Activated CD4-positive, alpha-beta T cell treated with anti-CD3 and anti-CD28 coated beads for 4 hours (primary cell): ENCODE measurements around the gene APBA2.

Source experiments
- DNase-seq, 2 donors: peaks; one replicate each; pipeline ENCODE4 v3.0.0-alpha.2; 2020

APBA2 gene

DNA sequence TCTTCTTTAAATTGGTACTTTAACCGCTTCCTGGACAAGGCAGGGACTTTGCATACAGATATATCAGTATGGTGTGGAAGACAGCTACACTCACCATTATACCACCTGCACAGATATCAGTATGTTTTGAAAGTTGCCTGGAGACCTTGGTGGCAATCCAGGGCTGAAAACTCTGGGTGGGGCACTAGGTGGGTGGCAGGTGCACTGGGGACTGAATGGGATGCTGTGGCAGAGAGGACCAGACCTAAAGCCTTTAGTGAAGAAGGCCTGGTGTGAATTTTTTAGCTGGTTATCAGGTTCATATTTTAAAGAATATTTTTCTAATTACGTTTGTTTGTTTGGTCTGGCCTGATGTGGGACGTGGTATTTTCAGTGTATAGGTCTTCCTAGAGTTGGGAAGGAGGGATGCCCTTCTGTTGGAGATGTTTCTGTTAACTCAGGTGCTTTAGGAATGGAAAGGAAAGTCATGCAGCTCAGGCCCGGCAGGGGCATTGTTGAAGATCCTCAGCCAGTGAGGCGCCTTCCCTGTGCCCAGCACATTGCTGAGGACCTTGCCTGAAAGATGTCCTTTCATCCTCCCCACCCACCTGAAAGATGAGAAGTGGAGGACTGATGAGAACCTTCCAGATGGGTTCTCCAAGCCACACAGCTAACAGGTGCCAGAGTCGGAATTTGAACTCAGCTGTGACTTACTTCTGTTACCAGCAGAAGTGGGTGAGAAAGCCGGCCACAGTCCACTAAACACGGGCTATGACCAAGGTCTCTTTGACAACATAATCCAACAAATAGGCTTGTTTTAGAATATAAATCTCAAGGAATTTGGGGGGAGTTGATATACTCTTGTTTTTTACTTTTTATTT, 77.3 kb downstream of the APBA2 start:
- no peak for DNase-seq

DNA sequence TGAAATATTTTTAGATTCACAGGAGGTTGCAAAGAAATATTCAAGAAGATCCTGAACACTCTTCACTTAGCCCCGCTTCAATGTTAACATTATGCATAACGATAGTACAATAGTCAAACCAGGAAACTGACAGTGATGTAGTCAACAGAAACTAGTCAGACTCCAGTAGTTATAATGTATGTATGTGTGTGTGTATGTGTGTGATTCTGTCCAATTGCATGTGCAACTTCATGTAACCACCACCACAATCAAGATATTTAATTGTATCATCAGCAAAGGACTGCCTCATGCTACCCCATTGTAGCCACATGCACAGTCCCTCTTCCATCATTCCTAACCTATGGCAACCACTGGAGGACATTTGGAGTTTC, 77.9 kb downstream of the APBA2 start:
- DNase-seq, result no peak

DNA sequence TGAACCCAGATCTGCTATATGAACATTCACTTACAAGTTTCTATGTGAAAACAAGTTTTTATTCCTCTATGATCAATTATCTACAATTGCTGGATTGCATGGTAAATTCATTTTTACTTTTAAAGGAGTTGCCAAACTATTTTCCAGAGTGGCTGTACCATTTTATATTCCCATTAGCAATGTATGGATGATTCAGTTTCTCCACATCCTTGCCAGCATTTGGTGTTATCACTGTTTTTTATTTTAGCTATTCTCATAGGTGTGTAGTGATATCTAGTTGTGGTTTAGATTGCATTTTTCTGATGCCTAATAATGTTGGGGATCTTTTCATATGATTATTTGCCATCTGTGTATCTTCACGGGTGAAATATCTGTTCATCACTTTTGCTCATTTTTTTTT, 78.3 kb downstream of the APBA2 start:
- DNase-seq, result no peak

DNA sequence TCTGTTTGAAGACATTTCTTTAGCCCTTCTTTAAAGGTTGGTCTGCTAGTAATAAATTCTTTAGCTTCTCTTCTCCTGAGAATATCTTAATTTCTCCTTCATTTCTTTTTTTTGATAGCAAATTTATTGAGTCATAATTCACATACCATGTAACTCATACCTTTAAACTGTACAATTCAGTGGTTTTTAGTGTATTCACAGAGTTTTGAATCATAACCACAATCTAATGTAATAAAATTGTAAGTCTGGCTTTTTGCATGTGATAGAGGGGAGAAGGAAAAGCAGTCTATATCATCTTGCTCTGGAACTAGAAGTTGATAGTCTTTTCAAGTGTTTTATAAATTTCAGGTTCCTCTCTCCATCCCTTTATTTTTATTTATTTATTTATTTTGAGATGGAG, 81.3 kb downstream of the APBA2 start:
- no peak for DNase-seq

DNA sequence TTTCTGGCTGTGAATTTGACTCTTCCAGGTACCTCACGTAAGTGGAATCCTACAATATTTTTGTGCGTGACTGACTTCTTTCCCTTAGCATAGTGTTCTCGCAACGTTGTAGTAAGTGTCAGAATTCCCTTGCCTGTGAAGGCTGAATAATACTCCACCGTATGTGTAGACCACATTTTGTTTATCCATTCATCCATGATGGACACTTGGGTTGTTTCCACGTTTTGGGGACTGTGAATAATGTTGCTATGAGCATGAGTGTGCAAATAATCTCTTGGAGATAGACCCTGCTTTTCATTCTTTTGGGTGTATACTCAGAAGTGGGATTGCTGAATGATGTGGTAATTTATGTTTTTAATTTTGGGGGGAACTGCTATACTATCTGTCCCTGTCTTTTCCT, 82.2 kb downstream of the APBA2 start:
- DNase-seq, result no peak

DNA sequence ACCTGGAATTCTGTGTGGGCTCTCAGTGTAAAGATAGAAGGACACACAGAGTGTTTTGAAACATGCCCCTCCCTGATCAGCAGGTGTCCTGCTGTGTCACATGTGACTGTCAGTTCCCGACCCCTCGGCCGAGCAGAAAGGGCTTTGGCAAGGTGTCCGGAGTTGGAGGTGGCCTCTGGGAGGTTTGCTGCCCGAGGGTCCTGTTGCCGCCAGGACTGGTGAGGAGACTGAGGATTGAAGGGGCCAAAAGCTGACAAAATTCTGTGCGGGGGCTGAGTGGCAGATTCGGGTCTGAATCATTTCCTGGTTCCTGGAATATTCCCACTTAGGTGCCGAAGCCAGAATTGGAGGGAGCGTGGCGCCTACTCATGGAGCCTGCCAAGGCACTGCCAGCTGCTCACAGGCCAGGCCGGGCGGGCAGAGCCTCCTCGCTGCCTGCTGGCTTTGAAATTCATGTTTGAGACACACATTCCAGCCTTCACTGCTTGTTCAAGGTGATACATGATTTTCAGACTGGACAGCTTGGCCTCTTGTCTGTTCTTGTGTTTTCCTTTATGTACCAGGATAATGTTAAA, 83.8 kb downstream of the APBA2 start:
- no peak for DNase-seq

DNA sequence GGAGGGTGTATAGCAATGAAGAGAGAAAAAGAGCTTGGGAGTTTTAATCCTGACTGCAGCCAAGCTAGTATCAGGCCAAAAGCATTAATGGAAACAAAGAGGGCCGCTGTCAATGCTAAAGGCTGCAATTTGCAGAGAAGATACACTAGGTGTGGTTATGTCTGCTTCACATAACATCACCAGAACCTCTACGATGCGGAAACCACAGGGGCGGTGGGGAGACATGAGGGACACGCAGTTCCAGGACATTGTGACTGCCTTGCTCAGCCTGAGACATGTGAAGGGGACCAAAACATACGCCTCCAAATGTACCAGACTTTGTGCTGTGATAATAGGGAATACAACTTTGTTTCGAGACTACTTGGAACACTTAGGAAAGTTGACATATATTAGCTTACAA, 88.4 kb downstream of the APBA2 start:
- no peak for DNase-seq

DNA sequence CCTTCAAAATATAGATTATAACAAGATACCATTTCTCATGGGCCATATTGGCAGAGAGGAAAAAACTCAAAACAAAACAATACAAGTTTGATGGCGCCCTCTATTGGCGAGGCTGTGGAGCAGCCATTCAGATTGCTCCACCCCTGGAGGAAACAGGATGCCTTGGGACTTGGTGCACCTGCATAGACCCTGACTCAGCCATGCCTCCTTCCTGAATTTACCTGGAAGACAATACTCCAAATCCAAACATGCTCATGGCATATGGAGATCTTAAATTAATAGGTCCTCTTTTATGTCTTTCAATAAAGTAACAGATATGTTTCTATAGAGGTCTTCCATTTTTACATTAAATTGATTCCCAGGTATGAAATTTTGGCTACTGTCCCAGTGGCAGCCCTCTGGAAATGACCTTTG, 90.0 kb downstream of the APBA2 start:
- DNase-seq, result peak; percentile 72 to 80

DNA sequence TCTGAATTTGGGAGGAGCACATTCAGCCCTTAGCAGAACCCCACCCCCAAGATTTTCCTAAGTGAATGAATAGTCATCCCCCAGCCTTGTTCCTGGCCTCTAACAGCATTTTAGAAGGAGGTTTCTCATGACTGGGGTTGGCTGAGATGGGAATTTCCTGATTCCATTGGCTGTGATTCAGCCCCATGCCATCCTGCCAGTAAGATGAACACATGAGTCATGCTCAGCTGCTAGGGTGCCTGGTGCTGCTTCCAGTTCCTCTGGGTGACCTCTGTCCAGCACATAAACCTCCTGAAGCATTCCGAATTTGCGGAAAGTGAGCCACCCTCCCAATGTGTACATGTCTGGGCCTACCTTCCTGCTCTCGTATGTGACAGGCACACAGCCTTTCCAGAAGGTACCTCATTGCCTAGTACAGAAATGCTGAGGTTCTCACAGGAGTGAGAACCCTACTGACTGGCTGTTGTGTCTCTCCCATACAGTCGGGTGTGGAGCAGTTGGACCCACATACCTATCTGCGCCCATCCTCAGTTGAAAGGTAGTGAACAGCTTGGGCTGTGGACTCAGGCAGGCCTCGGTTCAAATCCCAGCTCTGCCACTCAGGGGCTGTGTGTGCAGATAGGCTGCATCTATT, 91.7 kb downstream of the APBA2 start:
- no peak for DNase-seq

DNA sequence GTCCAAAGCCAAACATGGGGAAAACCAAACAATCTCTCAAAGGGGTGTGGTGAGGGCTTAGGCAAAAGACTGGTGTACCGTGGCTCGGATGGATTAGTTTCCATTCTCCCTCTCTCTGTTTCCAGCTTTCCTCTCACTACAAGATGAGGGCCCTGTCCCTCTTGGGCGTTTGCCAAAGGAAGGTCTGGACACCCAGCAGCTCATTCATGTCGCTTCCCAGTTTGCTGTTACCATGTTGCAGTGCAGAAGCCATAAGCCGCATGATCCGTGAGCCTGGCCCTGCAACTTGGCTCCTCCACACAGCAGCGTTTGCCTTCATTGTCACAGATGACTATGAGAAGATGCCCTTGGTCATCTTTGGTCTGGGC, 92.2 kb downstream of the APBA2 start:
- DNase-seq, result no peak

DNA sequence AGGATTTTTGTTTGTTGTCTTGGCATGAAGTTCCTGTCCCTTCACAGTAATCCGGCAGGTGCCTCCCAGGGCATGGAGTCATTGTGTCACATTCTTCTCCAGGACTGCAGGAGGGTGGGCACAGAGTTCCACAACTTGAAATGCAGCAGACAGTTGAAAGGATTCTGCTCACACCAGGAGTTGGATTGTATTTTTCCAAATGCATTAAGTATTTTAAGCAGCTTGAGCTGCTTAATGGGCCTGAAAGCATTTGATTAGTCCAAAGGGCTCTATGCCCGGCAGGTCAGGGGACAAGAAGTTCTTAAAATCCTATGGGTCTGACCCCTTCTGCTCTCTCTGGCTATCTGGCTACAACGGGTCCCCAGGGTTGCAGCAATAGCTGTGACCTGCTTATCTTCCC, 92.9 kb downstream of the APBA2 start:
- no peak for DNase-seq

DNA sequence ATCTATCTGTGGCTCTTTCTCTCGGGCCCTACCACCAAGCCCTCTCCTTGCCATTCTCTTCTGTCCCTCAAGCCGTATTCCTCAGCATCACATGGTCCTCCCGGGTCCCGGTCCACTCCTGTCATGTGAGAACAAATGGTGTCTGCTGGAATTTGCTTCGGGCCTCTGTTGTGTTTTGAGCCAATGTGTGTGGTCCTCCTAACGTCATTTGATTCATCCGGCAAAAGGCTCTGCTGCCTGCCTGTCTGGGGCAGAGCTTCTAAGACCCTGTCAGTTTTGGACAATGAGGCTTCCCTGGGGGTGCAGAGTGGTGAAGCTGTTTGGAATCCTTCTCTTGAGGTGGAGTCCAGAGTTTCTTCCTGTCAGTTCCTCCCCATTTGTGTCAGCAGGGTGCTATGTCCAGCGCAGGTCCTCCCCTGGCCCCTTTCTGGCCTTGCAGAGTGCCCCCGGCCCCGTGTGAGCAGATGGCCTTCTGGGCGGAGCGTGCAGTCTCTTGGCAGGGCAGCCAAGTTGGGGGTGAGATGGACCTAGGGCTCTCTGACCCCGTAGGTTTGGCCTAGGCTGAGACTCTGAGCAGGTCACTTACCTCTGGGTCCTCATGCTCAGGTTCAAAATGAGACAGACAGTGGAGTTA, 93.6 kb downstream of the APBA2 start:
- no peak for DNase-seq

DNA sequence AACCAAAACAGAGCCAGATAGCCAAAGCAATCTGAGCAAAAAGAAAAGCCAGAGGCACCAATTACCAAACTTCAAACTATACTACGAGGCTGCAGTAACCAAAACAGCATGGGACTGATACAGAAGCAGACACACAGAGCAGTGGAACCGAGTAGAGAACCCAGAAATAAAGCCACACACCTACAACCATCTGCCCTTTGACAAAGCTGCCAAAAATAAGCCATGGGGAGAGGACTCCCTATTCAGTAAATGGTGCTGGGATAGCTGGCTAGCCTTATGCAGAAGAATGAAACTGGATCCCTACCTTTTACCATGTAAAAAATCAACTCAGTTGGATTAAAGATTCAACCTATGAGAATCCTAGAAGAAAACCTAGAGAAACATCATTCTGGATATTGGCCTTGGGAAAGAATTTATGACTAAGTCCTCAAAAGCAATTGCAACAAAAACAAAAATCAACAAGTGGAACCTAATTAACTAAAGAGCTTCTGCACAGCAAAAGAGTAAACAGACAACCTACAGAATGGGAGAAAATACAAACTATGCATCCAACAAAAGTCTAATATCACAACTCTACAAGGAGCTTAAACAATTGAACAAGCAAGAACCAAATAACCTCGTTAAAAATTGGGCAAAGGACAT, 95.1 kb downstream of the APBA2 start:
- no peak for DNase-seq

DNA sequence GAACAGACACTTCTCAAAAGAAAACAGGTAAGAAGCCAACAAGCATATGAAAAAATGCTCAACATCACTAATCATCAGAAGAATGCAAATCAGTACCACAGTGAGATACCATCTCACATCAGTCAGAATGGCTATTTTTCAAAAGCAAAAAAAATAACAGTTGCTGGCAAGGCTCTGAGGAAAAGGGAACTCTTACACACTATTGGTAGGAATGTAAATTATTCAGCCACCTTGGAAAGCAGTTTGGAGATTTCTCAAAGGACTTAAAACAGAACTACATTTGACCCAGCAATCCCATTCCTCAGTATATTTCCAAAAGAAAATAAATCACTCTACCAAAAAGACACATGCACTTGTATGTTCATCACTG, 95.6 kb downstream of the APBA2 start:
- DNase-seq, result no peak

DNA sequence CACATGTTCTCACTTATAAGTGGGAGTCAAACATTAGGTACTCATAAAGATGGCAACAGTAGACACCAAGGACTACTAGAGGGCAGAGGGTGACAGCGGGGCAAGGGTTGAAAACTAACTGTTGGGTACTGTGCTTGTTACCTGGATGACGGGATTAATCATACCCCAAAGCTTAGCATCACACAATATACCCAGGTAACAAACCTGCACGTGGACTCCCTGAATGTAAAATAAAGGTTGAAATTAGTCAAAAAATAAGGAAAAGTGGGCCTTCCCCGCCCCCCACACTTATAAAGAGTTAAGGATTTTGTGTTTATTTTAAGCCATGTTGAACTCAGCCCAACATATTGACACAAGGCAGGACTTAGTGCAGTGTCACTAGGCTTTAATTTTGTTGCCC, 96.1 kb downstream of the APBA2 start:
- no peak for DNase-seq

DNA sequence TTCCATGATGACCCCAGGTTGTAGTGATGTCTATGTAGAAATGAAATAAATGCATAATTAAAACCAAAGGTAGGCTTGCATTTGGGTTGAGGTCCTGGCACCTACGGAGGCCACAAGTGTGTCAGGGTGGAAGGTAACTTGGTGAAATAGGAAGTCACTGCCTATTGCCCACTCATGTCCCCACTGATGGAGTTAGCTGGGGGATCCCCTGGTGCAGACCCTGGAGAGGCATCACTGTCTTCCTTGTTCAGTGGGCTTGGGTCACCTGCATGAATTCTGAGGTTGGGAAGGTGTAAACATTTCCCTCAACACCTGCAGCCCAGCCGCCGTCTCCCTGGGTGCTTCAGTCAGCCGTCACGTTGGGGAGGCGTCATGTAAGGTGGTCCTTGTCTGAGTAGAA, 97.1 kb downstream of the APBA2 start:
- DNase-seq, result no peak

DNA sequence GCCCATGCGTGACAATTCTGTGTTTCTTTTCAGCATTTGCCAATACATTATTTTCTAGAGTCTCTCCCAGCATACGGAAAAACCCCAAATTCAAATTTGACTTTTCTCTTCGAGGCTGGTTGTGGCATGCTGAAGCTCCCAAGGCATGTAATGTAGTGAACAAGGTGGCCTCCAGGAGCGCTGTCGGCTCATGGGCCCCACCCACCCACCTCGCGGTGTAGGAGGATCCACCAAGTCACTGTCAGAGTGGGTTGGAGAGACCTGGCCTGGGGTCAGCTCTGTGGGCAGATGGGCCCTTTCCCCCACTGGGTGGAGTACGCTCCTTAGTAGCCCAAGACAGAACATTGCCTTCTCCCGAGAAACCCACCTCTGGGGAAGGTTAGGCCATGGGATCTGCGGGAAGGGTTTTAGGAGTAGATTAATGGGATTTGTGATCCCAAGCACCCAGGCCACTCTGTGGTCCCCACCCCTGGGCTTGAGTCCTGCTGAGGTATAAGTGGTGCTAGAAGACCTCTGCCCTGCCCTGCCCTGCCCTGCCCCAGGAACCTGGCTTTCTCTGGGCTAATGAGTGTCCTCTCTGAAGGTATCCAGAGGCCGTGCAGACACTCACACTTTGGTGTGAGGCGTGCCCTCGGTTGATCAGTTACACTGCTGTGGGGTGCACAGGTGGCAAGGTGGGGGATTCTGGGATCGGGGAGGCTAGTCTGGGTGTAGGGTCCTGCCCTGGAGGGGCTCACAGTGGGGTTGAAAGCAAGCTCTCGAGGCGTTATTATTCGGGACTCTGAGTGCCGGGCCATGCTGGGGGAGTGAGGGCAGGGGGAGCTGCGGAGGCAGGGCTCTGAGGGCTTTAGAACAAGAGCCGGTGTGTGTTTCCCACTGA, 97.9 kb downstream of the APBA2 start:
- DNase-seq, result no peak

DNA sequence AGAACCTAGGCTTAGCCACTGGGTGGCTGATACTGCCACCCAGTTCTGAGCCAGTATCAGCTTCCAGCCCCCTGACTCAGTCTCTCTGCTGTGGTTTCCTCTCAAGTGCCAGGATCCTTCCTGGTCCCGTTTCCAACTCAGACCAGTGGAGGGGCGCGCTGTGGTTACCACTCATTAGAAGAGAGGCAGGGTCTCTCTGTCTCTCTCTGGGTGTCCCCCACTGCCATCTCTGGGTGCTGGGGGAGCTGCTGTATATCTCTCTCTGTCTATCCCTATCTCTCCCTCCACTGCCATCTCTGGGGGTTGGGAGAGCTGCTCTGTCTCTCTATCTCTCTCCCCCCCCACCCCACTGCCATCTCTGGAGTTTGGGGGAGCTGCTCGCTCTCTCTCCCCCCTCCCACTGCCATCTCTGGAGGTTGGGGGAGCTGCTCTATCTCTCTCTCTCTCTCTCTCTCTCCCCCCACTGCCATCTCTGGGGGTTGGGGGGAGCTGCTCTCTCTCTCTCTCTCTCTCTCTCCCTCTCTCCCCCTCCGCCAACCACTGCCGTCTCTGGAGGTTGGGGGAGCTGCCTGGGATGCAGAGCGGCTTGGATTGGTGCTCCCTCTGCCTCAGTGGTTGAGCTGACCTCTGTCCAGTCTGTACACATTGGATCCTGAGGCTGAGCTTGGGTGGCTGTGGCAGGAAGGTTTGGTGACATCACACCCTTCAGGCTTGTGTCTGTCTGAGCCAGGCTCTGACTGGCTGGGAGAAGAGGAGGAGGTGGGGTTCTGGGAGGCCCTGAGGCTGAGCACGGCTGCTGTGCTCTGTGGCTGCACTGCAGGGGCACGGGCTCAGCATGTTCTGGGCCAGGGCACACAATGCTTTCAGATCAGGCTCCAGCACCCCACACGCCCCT, 98.9 kb downstream of the APBA2 start:
- DNase-seq, result peak in 1 of 2 donors; percentile 23

DNA sequence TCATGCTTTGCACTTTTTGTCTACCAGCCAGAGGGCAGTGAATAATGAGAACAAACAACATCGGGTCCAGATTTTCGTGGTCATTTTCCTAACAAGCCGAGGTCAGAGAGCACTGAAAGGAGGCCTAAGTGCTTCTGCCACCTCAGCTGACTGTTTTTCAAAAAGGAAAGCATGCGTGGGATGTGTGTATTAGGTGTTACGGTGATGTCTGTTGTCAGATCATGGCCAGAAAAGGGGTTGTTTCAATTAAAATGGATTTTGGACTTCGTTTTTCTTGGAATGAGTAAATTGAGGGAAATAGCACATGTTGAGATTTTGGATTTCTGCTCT, 99.5 kb downstream of the APBA2 start:
- DNase-seq, result no peak

DNA sequence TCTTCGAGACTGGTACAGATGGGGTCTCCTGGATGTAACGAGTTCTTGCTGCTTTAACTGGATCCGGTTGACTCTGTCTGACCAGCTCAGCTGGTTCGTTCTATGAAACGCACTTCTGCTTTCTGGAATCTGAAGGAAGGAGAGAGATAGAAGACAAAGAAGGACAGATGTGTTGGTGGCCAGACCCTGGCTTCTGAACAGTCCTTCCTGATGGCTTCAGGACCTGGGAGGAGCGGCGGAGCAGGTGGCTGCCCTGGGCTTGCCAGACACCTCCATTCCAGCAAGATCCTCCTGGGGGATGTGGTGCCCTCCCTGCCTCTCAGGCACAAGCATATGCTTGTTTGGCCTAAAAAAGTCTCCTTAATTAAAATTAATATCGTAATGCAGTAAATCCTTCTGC, 99.9 kb downstream of the APBA2 start:
- DNase-seq, result no peak

DNA sequence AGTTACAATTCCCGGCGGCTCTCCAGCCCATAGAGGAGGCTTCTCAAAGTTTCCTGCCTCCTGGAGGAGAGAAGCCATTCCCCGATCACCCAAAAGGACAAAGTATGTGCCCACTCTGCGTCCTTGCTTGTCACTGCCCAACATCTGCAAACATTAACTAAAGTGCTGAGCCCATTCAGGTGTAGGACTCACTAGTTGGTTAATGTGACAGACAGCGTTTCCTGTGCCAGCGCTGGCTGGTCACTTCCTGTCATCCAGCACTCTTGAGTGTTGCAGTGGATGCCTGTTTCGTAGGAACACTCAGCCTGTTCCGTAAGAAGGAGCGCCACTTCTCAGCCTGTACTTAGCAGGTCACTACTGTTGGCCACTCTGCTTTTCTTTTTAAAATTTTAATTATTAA, 100.3 kb downstream of the APBA2 start:
- no peak for DNase-seq

DNA sequence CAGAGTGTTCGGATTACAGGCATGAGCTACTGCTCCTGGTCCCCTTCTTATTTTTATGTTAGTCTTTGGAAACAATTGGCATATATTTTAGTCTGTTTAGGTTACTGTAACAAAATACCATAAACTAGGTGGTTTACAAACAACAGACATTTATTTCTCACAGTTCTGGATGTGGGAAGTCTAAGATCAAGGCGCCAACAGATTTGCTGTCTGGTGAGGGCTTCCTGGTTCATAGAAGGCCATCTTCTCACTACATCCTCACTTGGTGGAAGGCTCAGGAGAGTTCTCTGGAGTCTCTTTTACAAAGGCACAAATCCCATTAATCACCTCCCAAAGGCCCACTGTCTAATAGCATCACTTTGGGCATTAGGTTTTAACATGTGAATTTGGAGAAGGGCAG, 101.0 kb downstream of the APBA2 start:
- DNase-seq, result no peak
